HepG2 (cell line): Measurements from ENCODE around the gene PYGO2. TPM values are rescaled to one million over a fixed set of nuclear protein-coding genes. Genes with fewer than 3 reads are reported as not detected.

Experiments
- BRCA1 ChIP-seq: sonication (generic); formaldehyde crosslinking; IDR thresholded peaks from 2 replicates; pipeline ENCODE4 v1.4.0; 2020; ENCODE audit warnings: missing genetic modification reagents
- FOXM1 ChIP-seq: sonication (generic); formaldehyde crosslinking; IDR thresholded peaks from 2 replicates; pipeline ENCODE4 v1.5.0; 2020; ENCODE audit warnings: missing genetic modification reagents
- HOXA3 ChIP-seq: sonication (generic); formaldehyde crosslinking; IDR thresholded peaks from 2 replicates; pipeline ENCODE4 v1.5.0; 2020; ENCODE audit warnings: missing genetic modification reagents
- MTF1 ChIP-seq: sonication (generic); formaldehyde crosslinking; IDR thresholded peaks from 2 replicates; pipeline ENCODE4 v1.5.0; 2020; ENCODE audit warnings: missing genetic modification reagents
- NBN ChIP-seq: fragments of 450-650 bp; conservative IDR thresholded peaks from 2 replicates; pipeline ENCODE4 v1.6.1; 2017
- PCBP2 ChIP-seq: fragments of 200-400 bp; formaldehyde crosslinking; optimal IDR thresholded peaks from 2 replicates; pipeline ENCODE3; 2018; ENCODE audit warnings: low read length, low read depth; ENCODE audit not compliant: poor library complexity, severe bottlenecking
- ZNF496 ChIP-seq: sonication (generic); formaldehyde crosslinking; IDR thresholded peaks from 2 replicates; pipeline ENCODE4 v1.8.1; 2023; ENCODE audit warnings: mild to moderate bottlenecking, moderate library complexity, missing genetic modification reagents; ENCODE audit not compliant: insufficient replicate concordance
- ZNF510 ChIP-seq: sonication (generic); formaldehyde crosslinking; IDR thresholded peaks from 2 replicates; pipeline ENCODE4 v1.4.0; 2020; ENCODE audit warnings: low read depth, mild to moderate bottlenecking, missing genetic modification reagents
- polyA plus RNA-seq, 8 experiments: library from polyadenylated mRNA; depleted of rRNA in 3 of 8; stranded (reverse) in 7 of 8; unstranded in 1 of 8; fragments of >200 nt; fragmentation: Illumina TruSeq in 4 of 8; extraction: Trizol in 4 of 8; gene quantifications; 2 replicates each; pipeline versions ENCODE4 v1.2.1 to v1.2.3, GENCODE V29; 2011 to 2016; ENCODE audit warnings: low read depth in 4 of 8, missing spikeins in 1 of 8, mixed read lengths in 1 of 8; ENCODE audit not compliant: insufficient read depth in 1 of 8
- total RNA-seq, 5 experiments: library from RNA; depleted of rRNA; stranded (reverse); fragments of >200 nt; fragmentation: Illumina TruSeq; extraction: Trizol; gene quantifications; 2 replicates each; pipeline ENCODE4 v1.2.3, GENCODE V29; 2016; ENCODE audit warnings: low read depth in 1 of 5
- TF ChIP-seq, protein P1 (sequence below): sonication (generic); formaldehyde crosslinking; IDR thresholded peaks from 2 replicates; pipeline ENCODE4 v1.4.0; 2020; ENCODE audit warnings: missing genetic modification reagents
- TF ChIP-seq, protein P2 (sequence below): sonication (generic); formaldehyde crosslinking; IDR thresholded peaks from 2 replicates; pipeline ENCODE4 v1.5.0; 2020; ENCODE audit warnings: mild to moderate bottlenecking, missing genetic modification reagents
- TF ChIP-seq, protein P3 (sequence below): IDR thresholded peaks from 2 replicates; pipeline ENCODE4 v1.6.1; 2016; ENCODE audit warnings: low read depth, control low read depth
- TF ChIP-seq, protein P4 (sequence below): sonication (generic); formaldehyde crosslinking; IDR thresholded peaks from 2 replicates; pipeline ENCODE4 v1.9.0; 2021; ENCODE audit warnings: missing genetic modification reagents, borderline replicate concordance
- TF ChIP-seq, protein P5 (sequence below): sonication (generic); formaldehyde crosslinking; IDR thresholded peaks from 2 replicates; pipeline ENCODE4 v1.8.1; 2022; ENCODE audit warnings: low read depth, mild to moderate bottlenecking, missing genetic modification reagents
- TF ChIP-seq, protein P6 (sequence below): sonication (generic); formaldehyde crosslinking; IDR thresholded peaks from 2 replicates; pipeline ENCODE4 v1.4.0; 2020; ENCODE audit warnings: low read depth, mild to moderate bottlenecking, missing genetic modification reagents

The PYGO2 gene
- total and polyA plus RNA-seq, 2 of the 13 experiments (the other 11 are each of a cell fraction or from before 2014, with no cell fraction given): 20.3 to 21.8 TPM

DNA sequence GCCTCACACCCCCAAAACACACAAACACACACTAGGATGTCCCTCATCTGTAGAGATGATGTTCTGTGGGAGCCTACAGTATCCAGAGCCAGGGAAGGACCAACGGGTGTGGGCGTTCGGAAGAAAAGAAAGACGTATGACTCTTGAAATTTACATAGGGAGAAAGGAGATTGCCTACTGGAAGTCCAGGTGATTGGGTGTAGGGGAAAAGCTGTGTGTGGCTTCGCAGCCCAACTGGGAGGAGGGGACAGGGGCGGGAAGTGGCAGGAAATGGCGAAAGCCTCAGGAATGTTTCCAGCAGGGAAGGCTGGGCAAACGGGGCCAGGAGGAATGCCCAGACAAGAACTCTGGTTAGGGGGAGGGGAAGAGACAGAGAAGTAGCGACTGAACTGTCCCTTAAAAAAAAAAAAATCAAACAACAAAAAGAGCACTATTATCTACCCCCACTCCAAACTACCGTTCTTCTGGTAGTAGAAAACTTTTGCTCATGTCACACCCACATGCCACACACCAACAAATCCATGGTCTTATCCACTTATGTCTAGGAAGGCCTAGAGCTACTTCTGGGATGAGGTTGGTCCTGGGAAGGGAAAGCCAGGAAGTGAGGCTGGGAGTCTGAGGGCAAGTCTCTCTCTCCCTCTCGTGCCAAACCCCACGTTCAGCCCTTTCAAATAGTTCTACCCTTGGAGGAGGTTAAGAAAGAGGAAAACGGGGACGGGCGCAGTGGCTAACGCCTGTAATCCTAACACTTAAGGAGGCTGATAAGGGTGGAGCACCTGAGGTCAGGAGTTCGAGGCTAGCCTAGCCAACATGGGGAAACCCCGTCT lies 11.1 kb upstream of the PYGO2 start (continued):
- TF ChIP-seq MTF1 (no peak), ZNF496 (no peak), ZNF510 (CRISPR knock-in tag) (no peak), FOXM1 (CRISPR knock-in tag) (no peak), PCBP2 (no peak), HOXA3 (CRISPR knock-in tag) (peak; percentile 80), BRCA1 (CRISPR knock-in tag) (no peak), NBN (no peak)
- TF ChIP-seq, protein P1, sequence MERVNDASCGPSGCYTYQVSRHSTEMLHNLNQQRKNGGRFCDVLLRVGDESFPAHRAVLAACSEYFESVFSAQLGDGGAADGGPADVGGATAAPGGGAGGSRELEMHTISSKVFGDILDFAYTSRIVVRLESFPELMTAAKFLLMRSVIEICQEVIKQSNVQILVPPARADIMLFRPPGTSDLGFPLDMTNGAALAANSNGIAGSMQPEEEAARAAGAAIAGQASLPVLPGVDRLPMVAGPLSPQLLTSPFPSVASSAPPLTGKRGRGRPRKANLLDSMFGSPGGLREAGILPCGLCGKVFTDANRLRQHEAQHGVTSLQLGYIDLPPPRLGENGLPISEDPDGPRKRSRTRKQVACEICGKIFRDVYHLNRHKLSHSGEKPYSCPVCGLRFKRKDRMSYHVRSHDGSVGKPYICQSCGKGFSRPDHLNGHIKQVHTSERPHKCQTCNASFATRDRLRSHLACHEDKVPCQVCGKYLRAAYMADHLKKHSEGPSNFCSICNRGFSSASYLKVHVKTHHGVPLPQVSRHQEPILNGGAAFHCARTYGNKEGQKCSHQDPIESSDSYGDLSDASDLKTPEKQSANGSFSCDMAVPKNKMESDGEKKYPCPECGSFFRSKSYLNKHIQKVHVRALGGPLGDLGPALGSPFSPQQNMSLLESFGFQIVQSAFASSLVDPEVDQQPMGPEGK (CRISPR knock-in tag): peak; percentile 87
- TF ChIP-seq, protein P2, sequence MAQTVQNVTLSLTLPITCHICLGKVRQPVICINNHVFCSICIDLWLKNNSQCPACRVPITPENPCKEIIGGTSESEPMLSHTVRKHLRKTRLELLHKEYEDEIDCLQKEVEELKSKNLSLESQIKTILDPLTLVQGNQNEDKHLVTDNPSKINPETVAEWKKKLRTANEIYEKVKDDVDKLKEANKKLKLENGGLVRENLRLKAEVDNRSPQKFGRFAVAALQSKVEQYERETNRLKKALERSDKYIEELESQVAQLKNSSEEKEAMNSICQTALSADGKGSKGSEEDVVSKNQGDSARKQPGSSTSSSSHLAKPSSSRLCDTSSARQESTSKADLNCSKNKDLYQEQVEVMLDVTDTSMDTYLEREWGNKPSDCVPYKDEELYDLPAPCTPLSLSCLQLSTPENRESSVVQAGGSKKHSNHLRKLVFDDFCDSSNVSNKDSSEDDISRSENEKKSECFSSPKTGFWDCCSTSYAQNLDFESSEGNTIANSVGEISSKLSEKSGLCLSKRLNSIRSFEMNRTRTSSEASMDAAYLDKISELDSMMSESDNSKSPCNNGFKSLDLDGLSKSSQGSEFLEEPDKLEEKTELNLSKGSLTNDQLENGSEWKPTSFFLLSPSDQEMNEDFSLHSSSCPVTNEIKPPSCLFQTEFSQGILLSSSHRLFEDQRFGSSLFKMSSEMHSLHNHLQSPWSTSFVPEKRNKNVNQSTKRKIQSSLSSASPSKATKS (CRISPR knock-in tag): no peak
- TF ChIP-seq, protein P3, sequence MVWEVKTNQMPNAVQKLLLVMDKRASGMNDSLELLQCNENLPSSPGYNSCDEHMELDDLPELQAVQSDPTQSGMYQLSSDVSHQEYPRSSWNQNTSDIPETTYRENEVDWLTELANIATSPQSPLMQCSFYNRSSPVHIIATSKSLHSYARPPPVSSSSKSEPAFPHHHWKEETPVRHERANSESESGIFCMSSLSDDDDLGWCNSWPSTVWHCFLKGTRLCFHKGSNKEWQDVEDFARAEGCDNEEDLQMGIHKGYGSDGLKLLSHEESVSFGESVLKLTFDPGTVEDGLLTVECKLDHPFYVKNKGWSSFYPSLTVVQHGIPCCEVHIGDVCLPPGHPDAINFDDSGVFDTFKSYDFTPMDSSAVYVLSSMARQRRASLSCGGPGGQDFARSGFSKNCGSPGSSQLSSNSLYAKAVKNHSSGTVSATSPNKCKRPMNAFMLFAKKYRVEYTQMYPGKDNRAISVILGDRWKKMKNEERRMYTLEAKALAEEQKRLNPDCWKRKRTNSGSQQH: peak; percentile 10; the same call in 1 of the 2 replicates
- TF ChIP-seq, protein P4, sequence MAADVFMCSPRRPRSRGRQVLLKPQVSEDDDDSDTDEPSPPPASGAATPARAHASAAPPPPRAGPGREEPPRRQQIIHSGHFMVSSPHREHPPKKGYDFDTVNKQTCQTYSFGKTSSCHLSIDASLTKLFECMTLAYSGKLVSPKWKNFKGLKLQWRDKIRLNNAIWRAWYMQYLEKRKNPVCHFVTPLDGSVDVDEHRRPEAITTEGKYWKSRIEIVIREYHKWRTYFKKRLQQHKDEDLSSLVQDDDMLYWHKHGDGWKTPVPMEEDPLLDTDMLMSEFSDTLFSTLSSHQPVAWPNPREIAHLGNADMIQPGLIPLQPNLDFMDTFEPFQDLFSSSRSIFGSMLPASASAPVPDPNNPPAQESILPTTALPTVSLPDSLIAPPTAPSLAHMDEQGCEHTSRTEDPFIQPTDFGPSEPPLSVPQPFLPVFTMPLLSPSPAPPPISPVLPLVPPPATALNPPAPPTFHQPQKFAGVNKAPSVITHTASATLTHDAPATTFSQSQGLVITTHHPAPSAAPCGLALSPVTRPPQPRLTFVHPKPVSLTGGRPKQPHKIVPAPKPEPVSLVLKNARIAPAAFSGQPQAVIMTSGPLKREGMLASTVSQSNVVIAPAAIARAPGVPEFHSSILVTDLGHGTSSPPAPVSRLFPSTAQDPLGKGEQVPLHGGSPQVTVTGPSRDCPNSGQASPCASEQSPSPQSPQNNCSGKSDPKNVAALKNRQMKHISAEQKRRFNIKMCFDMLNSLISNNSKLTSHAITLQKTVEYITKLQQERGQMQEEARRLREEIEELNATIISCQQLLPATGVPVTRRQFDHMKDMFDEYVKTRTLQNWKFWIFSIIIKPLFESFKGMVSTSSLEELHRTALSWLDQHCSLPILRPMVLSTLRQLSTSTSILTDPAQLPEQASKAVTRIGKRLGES: no peak
- TF ChIP-seq, protein P5, sequence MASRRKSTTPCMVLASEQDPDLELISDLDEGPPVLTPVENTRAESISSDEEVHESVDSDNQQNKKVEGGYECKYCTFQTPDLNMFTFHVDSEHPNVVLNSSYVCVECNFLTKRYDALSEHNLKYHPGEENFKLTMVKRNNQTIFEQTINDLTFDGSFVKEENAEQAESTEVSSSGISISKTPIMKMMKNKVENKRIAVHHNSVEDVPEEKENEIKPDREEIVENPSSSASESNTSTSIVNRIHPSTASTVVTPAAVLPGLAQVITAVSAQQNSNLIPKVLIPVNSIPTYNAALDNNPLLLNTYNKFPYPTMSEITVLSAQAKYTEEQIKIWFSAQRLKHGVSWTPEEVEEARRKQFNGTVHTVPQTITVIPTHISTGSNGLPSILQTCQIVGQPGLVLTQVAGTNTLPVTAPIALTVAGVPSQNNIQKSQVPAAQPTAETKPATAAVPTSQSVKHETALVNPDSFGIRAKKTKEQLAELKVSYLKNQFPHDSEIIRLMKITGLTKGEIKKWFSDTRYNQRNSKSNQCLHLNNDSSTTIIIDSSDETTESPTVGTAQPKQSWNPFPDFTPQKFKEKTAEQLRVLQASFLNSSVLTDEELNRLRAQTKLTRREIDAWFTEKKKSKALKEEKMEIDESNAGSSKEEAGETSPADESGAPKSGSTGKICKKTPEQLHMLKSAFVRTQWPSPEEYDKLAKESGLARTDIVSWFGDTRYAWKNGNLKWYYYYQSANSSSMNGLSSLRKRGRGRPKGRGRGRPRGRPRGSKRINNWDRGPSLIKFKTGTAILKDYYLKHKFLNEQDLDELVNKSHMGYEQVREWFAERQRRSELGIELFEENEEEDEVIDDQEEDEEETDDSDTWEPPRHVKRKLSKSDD (CRISPR knock-in tag): no peak
- TF ChIP-seq, protein P6, sequence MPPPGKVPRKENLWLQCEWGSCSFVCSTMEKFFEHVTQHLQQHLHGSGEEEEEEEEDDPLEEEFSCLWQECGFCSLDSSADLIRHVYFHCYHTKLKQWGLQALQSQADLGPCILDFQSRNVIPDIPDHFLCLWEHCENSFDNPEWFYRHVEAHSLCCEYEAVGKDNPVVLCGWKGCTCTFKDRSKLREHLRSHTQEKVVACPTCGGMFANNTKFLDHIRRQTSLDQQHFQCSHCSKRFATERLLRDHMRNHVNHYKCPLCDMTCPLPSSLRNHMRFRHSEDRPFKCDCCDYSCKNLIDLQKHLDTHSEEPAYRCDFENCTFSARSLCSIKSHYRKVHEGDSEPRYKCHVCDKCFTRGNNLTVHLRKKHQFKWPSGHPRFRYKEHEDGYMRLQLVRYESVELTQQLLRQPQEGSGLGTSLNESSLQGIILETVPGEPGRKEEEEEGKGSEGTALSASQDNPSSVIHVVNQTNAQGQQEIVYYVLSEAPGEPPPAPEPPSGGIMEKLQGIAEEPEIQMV (CRISPR knock-in tag): no peak
